Caco-2 (cell line): ENCODE data around the gene ARHGAP25. TPM values are rescaled to one million over a fixed set of nuclear protein-coding genes. Genes with fewer than 3 reads are reported as not detected.

Source experiments
- BruUV-seq: library from RNA; stranded (reverse); fragments of 400-500 nt; replicated peaks from 2 replicates; lab custom pipeline; 2021; lab: Mats Ljungman, UMichigan
- CTCF ChIA-PET: fragments of 300-600 bp; sonication (Branson Sonifier 250); formaldehyde crosslinking; loops from one replicate; lab custom pipeline; 2022; ENCODE audit warnings: antibody characterized with exemption; lab: Charles Lee
- POLR2A ChIA-PET: fragments of 300-600 bp; sonication (Branson Sonifier 250); formaldehyde crosslinking; loops from one replicate; lab custom pipeline; 2022; ENCODE audit warnings: antibody characterized with exemption; lab: Charles Lee
- DNase-seq, 2 experiments: peaks; one replicate each; pipeline versions ENCODE4 v3.0.0 to v3.0.0-alpha.2; 2020 to 2022
- H3K27me3 ChIP-seq: replicated peaks from 2 replicates; pipeline ENCODE4 v1.6.0; 2011; ENCODE audit warnings: low read length; ENCODE audit not compliant: control insufficient read depth, insufficient read depth
- H3K36me3 ChIP-seq: 2 replicates; pipeline ENCODE4 v1.5.1; 2011; ENCODE audit warnings: low read length; ENCODE audit not compliant: control insufficient read depth, insufficient read depth
- H3K4me1 ChIP-seq: fragments of 250-450 bp; sonication (Bioruptor Pico); 2 replicates; pipeline ENCODE4 v1.5.1; 2020; ENCODE audit warnings: mild to moderate bottlenecking
- H3K4me3 ChIP-seq: 2 replicates; pipeline ENCODE4 v1.5.1; 2011; ENCODE audit warnings: low read depth, mild to moderate bottlenecking, control low read depth, low read length
- H3K9me3 ChIP-seq: fragments of 250-450 bp; sonication (Bioruptor Pico); 2 replicates; pipeline ENCODE4 v1.5.1; 2020; ENCODE audit warnings: mild to moderate bottlenecking, moderate library complexity
- H3K27ac Mint-ChIP-seq: one replicate; pipeline ENCODE4 v1.8.0; 2022; ENCODE audit warnings: mixed read lengths; ENCODE audit not compliant: unreplicated experiment
- H3K27me3 Mint-ChIP-seq: one replicate; pipeline ENCODE4 v1.8.0; 2022; ENCODE audit warnings: mixed read lengths; ENCODE audit not compliant: insufficient read depth, unreplicated experiment
- H3K36me3 Mint-ChIP-seq: one replicate; pipeline ENCODE4 v1.8.0; 2022; ENCODE audit warnings: mild to moderate bottlenecking, mixed read lengths; ENCODE audit not compliant: insufficient read depth, unreplicated experiment
- H3K4me1 Mint-ChIP-seq: one replicate; pipeline ENCODE4 v1.8.0; 2022; ENCODE audit warnings: low read depth, mixed read lengths; ENCODE audit not compliant: unreplicated experiment
- H3K4me3 Mint-ChIP-seq: one replicate; pipeline ENCODE4 v1.8.0; 2022; ENCODE audit warnings: mild to moderate bottlenecking, moderate library complexity, mixed read lengths; ENCODE audit not compliant: unreplicated experiment
- H3K9me3 Mint-ChIP-seq: one replicate; pipeline ENCODE4 v1.8.0; 2022; ENCODE audit warnings: mixed read lengths; ENCODE audit not compliant: unreplicated experiment
- CTCF ChIP-seq, 2 experiments: fragments of 200-600 bp in 1 of 2; IDR thresholded peaks; 1 replicate in 1 of 2; 2 replicates in 1 of 2; pipeline versions ENCODE4 v1.5.1 to v1.8.0; 2011 to 2022; ENCODE audit warnings: antibody characterized with exemption in 1 of 2, control low read depth in 1 of 2, inconsistent platforms in 1 of 2, low read depth in 1 of 2, low read length in 1 of 2, mild to moderate bottlenecking in 1 of 2, moderate library complexity in 1 of 2; ENCODE audit not compliant: insufficient read depth in 1 of 2, severe bottlenecking in 1 of 2, unreplicated experiment in 1 of 2
- intact Hi-C: fragments of 100-400 bp; cut with micrococcal nuclease; formaldehyde crosslinking; loops from one replicate; pipeline ENCODE4 v1.10.0; 2022; ENCODE audit not compliant: unreplicated experiment
- total RNA-seq: library from RNA; stranded (reverse); gene quantifications from 2 replicates; pipeline ENCODE4 v1.2.3, GENCODE V29; 2022

ARHGAP25 gene
- total RNA-seq, 1 experiment from 2014 or later = 0.48 TPM

- Mint-ChIP-seq H3K9me3 (no peaks in the 10 kb centered on the region), H3K27ac (no peak overlapping the region), H3K27me3 (peaks cover 8% of the 10 kb centered on the region), H3K4me3 (no peak overlapping the region), H3K36me3 (no peaks in the 10 kb centered on the region), H3K4me1 (no peaks in the 10 kb centered on the region)
- no peak for DNase-seq
- H3K36me3 ChIP-seq = no peaks in the 10 kb centered on the region
- H3K27me3 ChIP-seq = no peaks in the 10 kb centered on the region; the same call in 1 of the 2 replicates
- no peak overlapping the region for H3K4me3 ChIP-seq
- H3K4me1 ChIP-seq = no peaks in the 10 kb centered on the region
- no peak for TF ChIP-seq CTCF (IDR thresholded peaks at IDR 0.05; ENCODE audit: insufficient read depth in 1 of 2, low read depth in 1 of 2, low read length in 1 of 2, severe bottlenecking in 1 of 2, unreplicated experiment in 1 of 2)
- CTCF ChIA-PET = no interaction called here
- no peaks in the 10 kb centered on the region for H3K9me3 ChIP-seq
- POLR2A ChIA-PET = no interaction called here
- BruUV-seq = no TSS peak
- intact Hi-C loops = no loop called here
Measured at GRCh38 chr2:68747413-68747812, 12.8 kb downstream of the ARHGAP25 start.

GRCh38 chr2:68747900-68748299 is 13.3 kb downstream of the ARHGAP25 start:
- Mint-ChIP-seq H3K4me3 (no peak overlapping the region), H3K36me3 (no peaks in the 10 kb centered on the region), H3K9me3 (no peaks in the 10 kb centered on the region), H3K27ac (no peak overlapping the region), H3K4me1 (no peaks in the 10 kb centered on the region), H3K27me3 (peaks cover 8% of the 10 kb centered on the region)
- no peak for DNase-seq
- Histone ChIP-seq H3K27me3 (no peaks in the 10 kb centered on the region; the same call in 1 of the 2 replicates), H3K36me3 (no peaks in the 10 kb centered on the region), H3K4me1 (no peaks in the 10 kb centered on the region), H3K4me3 (no peak overlapping the region), H3K9me3 (no peaks in the 10 kb centered on the region)
- intact Hi-C loops = no loop called here
- TF ChIP-seq CTCF (IDR thresholded peaks at IDR 0.05; ENCODE audit: insufficient read depth in 1 of 2, low read depth in 1 of 2, low read length in 1 of 2, severe bottlenecking in 1 of 2, unreplicated experiment in 1 of 2) = no peak
- BruUV-seq = no TSS peak
- ChIA-PET POLR2A (no interaction called here), CTCF (no interaction called here)

- Histone ChIP-seq H3K36me3 (no peaks in the 10 kb centered on the region), H3K4me3 (no peak overlapping the region), H3K27me3 (no peaks in the 10 kb centered on the region; the same call in 1 of the 2 replicates), H3K4me1 (no peaks in the 10 kb centered on the region), H3K9me3 (no peaks in the 10 kb centered on the region)
- TF ChIP-seq CTCF (IDR thresholded peaks at IDR 0.05; ENCODE audit: insufficient read depth in 1 of 2, low read depth in 1 of 2, low read length in 1 of 2, severe bottlenecking in 1 of 2, unreplicated experiment in 1 of 2) = no peak
- intact Hi-C loops = no loop called here
- POLR2A ChIA-PET = no interaction called here
- no peak for DNase-seq
- no TSS peak for BruUV-seq
- CTCF ChIA-PET = no interaction called here
- Mint-ChIP-seq H3K36me3 (no peaks in the 10 kb centered on the region), H3K4me1 (no peaks in the 10 kb centered on the region), H3K27ac (no peak overlapping the region), H3K4me3 (no peak overlapping the region), H3K9me3 (no peaks in the 10 kb centered on the region), H3K27me3 (peaks cover 8% of the 10 kb centered on the region)
Measured at GRCh38 chr2:68748568-68748967, 14.0 kb downstream of the ARHGAP25 start.
